Endothelial cell of umbilical vein (primary cell): ENCODE measurements around the gene TNP1. TPM values are rescaled to one million over a fixed set of nuclear protein-coding genes. Genes with fewer than 3 reads are reported as not detected.

Experiments used
- BruUV-seq: library from RNA; stranded (reverse); fragments of 400-500 nt; replicated peaks from 2 replicates; lab custom pipeline; 2021; lab: Mats Ljungman, UMichigan
- CTCF ChIA-PET: fragments of 300-600, 350-600 bp; sonication (Branson Sonifier 250); formaldehyde crosslinking; loops from one replicate; lab custom pipeline; 2021; ENCODE audit warnings: antibody characterized with exemption, inconsistent platforms; lab: Charles Lee
- POLR2A ChIA-PET: fragments of 300-600, 350-600 bp; sonication (Branson Sonifier 250); formaldehyde crosslinking; loops from one replicate; lab custom pipeline; 2021; ENCODE audit warnings: antibody characterized with exemption, inconsistent platforms; lab: Charles Lee
- DNase-seq: peaks from one replicate; pipeline ENCODE4 v3.0.0-alpha.2; 2011; ENCODE audit warnings: low read depth, low spot score
- FAIRE-seq: peaks from 2 replicates; lab custom pipeline; 2011; peaks lifted over from hg19 to GRCh38; lab: Jason Lieb, UNC
- H2AFZ ChIP-seq: 2 replicates; pipeline ENCODE4 v1.6.0; 2012; ENCODE audit warnings: low read depth, low read length, control low read depth, inconsistent platforms
- H3K27ac ChIP-seq: 2 replicates; pipeline ENCODE4 v1.5.1; 2011; ENCODE audit warnings: low read depth, mild to moderate bottlenecking, control low read depth, low read length, moderate library complexity; ENCODE audit not compliant: insufficient read depth
- H3K27me3 ChIP-seq, 2 experiments: 2 replicates each; pipeline versions ENCODE4 v1.6.0 to v1.6.1; 2011; ENCODE audit warnings: low read length in 2 of 2, mixed read lengths in 1 of 2; ENCODE audit not compliant: control insufficient read depth in 2 of 2, insufficient read depth in 2 of 2
- H3K36me3 ChIP-seq, 2 experiments: 2 replicates in 1 of 2; 3 replicates in 1 of 2; pipeline ENCODE4 v1.5.1; 2011; ENCODE audit warnings: low read length in 2 of 2, mild to moderate bottlenecking in 1 of 2, moderate library complexity in 1 of 2; ENCODE audit not compliant: control insufficient read depth in 2 of 2, insufficient read depth in 2 of 2; ENCODE audit errors: extremely low read depth in 1 of 2
- H3K4me1 ChIP-seq: 3 replicates; pipeline ENCODE4 v1.5.1; 2011; ENCODE audit warnings: mild to moderate bottlenecking, low read length; ENCODE audit not compliant: control insufficient read depth, insufficient read depth; ENCODE audit errors: extremely low read depth
- H3K4me2 ChIP-seq: 2 replicates; pipeline ENCODE4 v1.6.1; 2011; ENCODE audit warnings: low read length, control low read depth, mixed read lengths; ENCODE audit not compliant: insufficient read depth
- H3K4me3 ChIP-seq, 3 experiments: fragments of 200-600 bp in 1 of 3; sonication (generic), shearing (Covaris generic) in 1 of 3; replicated peaks in 1 of 3; 2 replicates each; pipeline ENCODE4 v1.5.1; 2011 to 2016; ENCODE audit warnings: control low read depth in 3 of 3, low read length in 3 of 3, mild to moderate bottlenecking in 2 of 3, inconsistent platforms in 1 of 3, low read depth in 1 of 3, moderate library complexity in 1 of 3; ENCODE audit not compliant: insufficient read depth in 1 of 3
- H3K79me2 ChIP-seq: 2 replicates; pipeline ENCODE4 v1.6.0; 2012; ENCODE audit warnings: low read length, inconsistent platforms; ENCODE audit not compliant: control insufficient read depth, insufficient read depth
- H3K9ac ChIP-seq: replicated peaks from 2 replicates; pipeline ENCODE3; 2011; ENCODE audit warnings: low read length, control low read depth; ENCODE audit not compliant: insufficient read depth; ENCODE audit errors: extremely low read depth
- H3K9me1 ChIP-seq: replicated peaks from 3 replicates; pipeline ENCODE4 v1.6.0; 2011; ENCODE audit warnings: mild to moderate bottlenecking, low read length; ENCODE audit not compliant: control insufficient read depth, insufficient read depth; ENCODE audit errors: extremely low read depth
- H3K9me3 ChIP-seq: replicated peaks from 2 replicates; pipeline ENCODE4 v1.5.1; 2012; ENCODE audit warnings: low read length, inconsistent platforms; ENCODE audit not compliant: control insufficient read depth, insufficient read depth
- H4K20me1 ChIP-seq: replicated peaks from 2 replicates; pipeline ENCODE3; 2011; ENCODE audit warnings: mild to moderate bottlenecking, low read length; ENCODE audit not compliant: control insufficient read depth, insufficient read depth; ENCODE audit errors: extremely low read depth
- JUN ChIP-seq: IDR thresholded peaks from 2 replicates; pipeline ENCODE4 v1.6.1; 2011; ENCODE audit warnings: borderline replicate concordance, low read depth; ENCODE audit not compliant: insufficient read length, insufficient read depth
- POLR2A ChIP-seq: IDR thresholded peaks from 2 replicates; pipeline ENCODE4 v1.6.1; 2012; ENCODE audit warnings: low read depth, mild to moderate bottlenecking, control low read depth, low read length
- dilution Hi-C: fragments of 300-500 bp; cut with MboI; formaldehyde crosslinking; loops from one replicate; pipeline ENCODE4 v1.15.0; 2019; ENCODE audit warnings: low sequenced_read_pairs; ENCODE audit not compliant: extremely low pct_ligation_motif_present
- intact Hi-C: fragments of 100-400 bp; cut with micrococcal nuclease; formaldehyde crosslinking; loops from one replicate; pipeline ENCODE4 v1.10.0; 2022
- polyA plus RNA-seq, 4 experiments: library from polyadenylated mRNA; depleted of rRNA in 3 of 4; stranded (reverse) in 3 of 4; unstranded in 1 of 4; fragments of >200 nt; gene quantifications; 2 replicates each; pipeline versions ENCODE4 v1.2.1 to v1.2.3, GENCODE V29; 2011 to 2012; ENCODE audit warnings: missing spikeins in 1 of 4
- total RNA-seq: library from RNA; stranded (reverse); gene quantifications from 2 replicates; pipeline ENCODE4 v1.2.3, GENCODE V29; 2021
- TF ChIP-seq, protein P1 (sequence below), 2 donors: IDR thresholded peaks; 1 replicate in 1 of 2; 2 replicates in 1 of 2; pipeline ENCODE4 v1.5.1; 2011; ENCODE audit warnings: low read length in 2 of 2, mild to moderate bottlenecking in 2 of 2, moderate library complexity in 2 of 2, control low read depth in 1 of 2, inconsistent platforms in 1 of 2, low read depth in 1 of 2; ENCODE audit not compliant: insufficient read depth in 1 of 2; ENCODE audit errors: extremely low read depth in 1 of 2

The TNP1 gene
- total and polyA plus RNA-seq, 2 donors (not counting 3 experiments of a cell fraction or from before 2014, with no cell fraction given): not detected

DNA sequence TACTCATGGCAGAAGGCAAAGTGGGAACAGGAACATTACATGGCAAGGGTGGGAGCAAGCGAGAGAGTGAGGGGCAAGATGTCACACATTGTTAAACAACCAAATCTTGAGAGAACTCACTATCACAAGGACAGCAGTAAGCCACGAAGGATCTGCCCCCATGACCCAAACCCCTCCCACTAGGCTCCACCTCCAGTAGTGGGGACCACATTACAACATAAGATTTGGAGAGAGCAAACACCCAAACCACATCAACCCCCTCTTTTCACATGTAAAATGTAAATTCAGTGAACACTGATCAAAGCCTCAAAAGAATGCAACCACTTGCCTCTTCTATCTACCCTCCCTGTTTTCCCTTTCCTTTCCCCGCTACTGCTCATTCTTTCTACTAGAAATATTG, 43.6 kb upstream of the TNP1 start:
- H3K4me1 ChIP-seq: no peaks in the 10 kb centered on the region
- TF ChIP-seq, protein P1, sequence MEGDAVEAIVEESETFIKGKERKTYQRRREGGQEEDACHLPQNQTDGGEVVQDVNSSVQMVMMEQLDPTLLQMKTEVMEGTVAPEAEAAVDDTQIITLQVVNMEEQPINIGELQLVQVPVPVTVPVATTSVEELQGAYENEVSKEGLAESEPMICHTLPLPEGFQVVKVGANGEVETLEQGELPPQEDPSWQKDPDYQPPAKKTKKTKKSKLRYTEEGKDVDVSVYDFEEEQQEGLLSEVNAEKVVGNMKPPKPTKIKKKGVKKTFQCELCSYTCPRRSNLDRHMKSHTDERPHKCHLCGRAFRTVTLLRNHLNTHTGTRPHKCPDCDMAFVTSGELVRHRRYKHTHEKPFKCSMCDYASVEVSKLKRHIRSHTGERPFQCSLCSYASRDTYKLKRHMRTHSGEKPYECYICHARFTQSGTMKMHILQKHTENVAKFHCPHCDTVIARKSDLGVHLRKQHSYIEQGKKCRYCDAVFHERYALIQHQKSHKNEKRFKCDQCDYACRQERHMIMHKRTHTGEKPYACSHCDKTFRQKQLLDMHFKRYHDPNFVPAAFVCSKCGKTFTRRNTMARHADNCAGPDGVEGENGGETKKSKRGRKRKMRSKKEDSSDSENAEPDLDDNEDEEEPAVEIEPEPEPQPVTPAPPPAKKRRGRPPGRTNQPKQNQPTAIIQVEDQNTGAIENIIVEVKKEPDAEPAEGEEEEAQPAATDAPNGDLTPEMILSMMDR (IDR thresholded peaks at IDR 0.05; ENCODE audit: extremely low read depth in 1 of 2, insufficient read depth in 1 of 2, low read depth in 1 of 2, low read length in 2 of 2): no peak
- TF ChIP-seq JUN: no peak
- TF ChIP-seq POLR2A: no peak
- intact Hi-C loops (no loop called here), dilution Hi-C loops (no loop called here)
- H3K4me3 ChIP-seq: no peak overlapping the region
- H3K9me3 ChIP-seq: no peaks in the 10 kb centered on the region
- H2AFZ ChIP-seq: no peak overlapping the region
- H3K9me1 ChIP-seq: no peaks in the 10 kb centered on the region
- FAIRE-seq: no peak
- H3K27ac ChIP-seq: no peak overlapping the region
- no peaks in the 10 kb centered on the region for H3K79me2 ChIP-seq
- no peak overlapping the region for H3K4me2 ChIP-seq
- no TSS peak for BruUV-seq
- no peak for DNase-seq
- ChIA-PET CTCF (no interaction called here), POLR2A (no interaction called here)
- no peaks in the 10 kb centered on the region for H3K36me3 ChIP-seq
- H3K9ac ChIP-seq: no peak overlapping the region
- peaks cover 0 to 1% of the 10 kb centered on the region in 2 experiments for H3K27me3 ChIP-seq
- no peaks in the 10 kb centered on the region for H4K20me1 ChIP-seq

DNA sequence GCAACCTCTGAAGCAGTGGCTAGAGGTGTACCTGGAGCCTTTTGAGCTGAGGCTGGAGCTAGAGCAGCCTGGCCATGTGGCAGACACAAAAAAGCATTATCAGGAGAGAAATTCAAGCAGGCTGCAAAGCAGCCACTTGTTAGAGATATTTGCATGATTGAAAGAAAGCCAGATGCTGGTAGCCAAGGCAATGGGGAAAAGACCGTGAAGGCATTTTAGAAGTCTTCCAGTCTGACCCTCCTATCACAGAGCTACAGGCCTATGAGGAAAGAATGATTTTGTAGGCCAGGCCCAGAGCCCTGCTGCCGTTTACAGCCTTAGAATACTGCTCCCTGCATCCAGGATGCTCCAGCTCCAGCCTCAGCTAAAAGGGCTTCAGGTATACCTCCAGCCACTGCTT, 41.4 kb upstream of the TNP1 start:
- no TSS peak for BruUV-seq
- Histone ChIP-seq H2AFZ (no peak overlapping the region), H3K27ac (no peak overlapping the region), H3K4me1 (no peaks in the 10 kb centered on the region), H3K9ac (no peak overlapping the region), H4K20me1 (no peaks in the 10 kb centered on the region), H3K27me3 (peaks cover 0 to 1% of the 10 kb centered on the region in 2 experiments), H3K4me3 (no peak overlapping the region), H3K9me1 (no peaks in the 10 kb centered on the region), H3K9me3 (no peaks in the 10 kb centered on the region), H3K36me3 (no peaks in the 10 kb centered on the region), H3K79me2 (no peaks in the 10 kb centered on the region), H3K4me2 (no peak overlapping the region)
- FAIRE-seq (no peak), DNase-seq (no peak)
- intact Hi-C loops: no loop called here
- ChIA-PET POLR2A (no interaction called here), CTCF (interaction anchor here (1.3 to 1.4 kb wide), 2 partner anchors 10 to 884 kb away, joined by 3 to 4 read pairs; no protein-coding TSS in a partner anchor)
- dilution Hi-C loops: no loop called here
- no peak for TF ChIP-seq POLR2A
